Astrocyte (in vitro differentiated cells and primary cell): ENCODE measurements around the gene LAMC1. TPM values are rescaled to one million over a fixed set of nuclear protein-coding genes. Genes with fewer than 3 reads are reported as not detected.

Experiments used
- DNase-seq: peaks from one replicate; pipeline ENCODE4 v3.0.0-alpha.2; 2010; ENCODE audit warnings: low read depth
- FAIRE-seq: peaks from 2 replicates; lab custom pipeline; 2011; peaks lifted over from hg19 to GRCh38; lab: Jason Lieb, UNC
- H2AFZ ChIP-seq: 2 replicates; pipeline ENCODE4 v1.6.0; 2012; ENCODE audit warnings: low read depth, low read length, inconsistent platforms
- H3K27ac ChIP-seq: 2 replicates; pipeline ENCODE4 v1.5.1; 2011; ENCODE audit warnings: low read depth, low read length, inconsistent platforms
- H3K27me3 ChIP-seq: 2 replicates; pipeline ENCODE4 v1.6.0; 2011; ENCODE audit warnings: low read length, inconsistent platforms; ENCODE audit not compliant: insufficient read depth
- H3K36me3 ChIP-seq: 2 replicates; pipeline ENCODE4 v1.5.1; 2011; ENCODE audit warnings: low read length, inconsistent platforms; ENCODE audit not compliant: insufficient read depth
- H3K4me1 ChIP-seq: 2 replicates; pipeline ENCODE4 v1.5.1; 2011; ENCODE audit warnings: low read length, inconsistent platforms; ENCODE audit not compliant: insufficient read depth
- H3K4me2 ChIP-seq: 2 replicates; pipeline ENCODE4 v1.6.0; 2012; ENCODE audit warnings: low read length, inconsistent platforms
- H3K4me3 ChIP-seq: 2 replicates; pipeline ENCODE4 v1.5.1; 2011; ENCODE audit warnings: low read depth, mild to moderate bottlenecking, low read length, inconsistent platforms; ENCODE audit not compliant: insufficient read depth
- H3K79me2 ChIP-seq: 2 replicates; pipeline ENCODE4 v1.6.0; 2012; ENCODE audit warnings: mild to moderate bottlenecking, low read length, inconsistent platforms; ENCODE audit not compliant: insufficient read depth
- H3K9ac ChIP-seq: 2 replicates; pipeline ENCODE4 v1.6.0; 2012; ENCODE audit warnings: mild to moderate bottlenecking, low read length, inconsistent platforms
- H3K9me3 ChIP-seq: 2 replicates; pipeline ENCODE4 v1.5.1; 2012; ENCODE audit warnings: low read depth, mild to moderate bottlenecking, low read length, inconsistent platforms; ENCODE audit not compliant: insufficient read depth
- H4K20me1 ChIP-seq: 2 replicates; pipeline ENCODE4 v1.6.0; 2012; ENCODE audit warnings: low read length, inconsistent platforms; ENCODE audit not compliant: insufficient read depth
- H3K27ac Mint-ChIP-seq: one replicate; pipeline ENCODE4 v1.8.0; 2021; ENCODE audit warnings: mild to moderate bottlenecking, mixed read lengths; ENCODE audit not compliant: unreplicated experiment
- H3K27me3 Mint-ChIP-seq: one replicate; pipeline ENCODE4 v1.8.0; 2021; ENCODE audit warnings: low read depth, mixed read lengths; ENCODE audit not compliant: unreplicated experiment
- H3K36me3 Mint-ChIP-seq: one replicate; pipeline ENCODE4 v1.8.0; 2021; ENCODE audit warnings: low read depth, mixed read lengths; ENCODE audit not compliant: unreplicated experiment
- H3K4me1 Mint-ChIP-seq: one replicate; pipeline ENCODE4 v1.8.0; 2021; ENCODE audit warnings: low read depth, mixed read lengths; ENCODE audit not compliant: unreplicated experiment
- H3K4me3 Mint-ChIP-seq: one replicate; pipeline ENCODE4 v1.8.0; 2021; ENCODE audit warnings: mild to moderate bottlenecking, moderate library complexity, mixed read lengths; ENCODE audit not compliant: unreplicated experiment
- H3K9me3 Mint-ChIP-seq: one replicate; pipeline ENCODE4 v1.8.0; 2021; ENCODE audit warnings: mild to moderate bottlenecking, mixed read lengths; ENCODE audit not compliant: unreplicated experiment
- EZH2 ChIP-seq: IDR thresholded peaks from 2 replicates; pipeline ENCODE4 v1.6.1; 2012; ENCODE audit warnings: mild to moderate bottlenecking, low read length, inconsistent platforms; ENCODE audit not compliant: insufficient read depth
- total RNA-seq: library from RNA; stranded (reverse); gene quantifications from 2 replicates; pipeline ENCODE4 v1.2.1, GENCODE V29; 2021
- TF ChIP-seq, protein P1 (sequence below): IDR thresholded peaks from 2 replicates; pipeline ENCODE4 v1.5.1; 2011; ENCODE audit warnings: low read depth, mild to moderate bottlenecking, inconsistent platforms, low read length, moderate library complexity; ENCODE audit not compliant: insufficient read depth

LAMC1 gene
- total RNA-seq, 1 donor from 2014 or later: 270 TPM

DNA sequence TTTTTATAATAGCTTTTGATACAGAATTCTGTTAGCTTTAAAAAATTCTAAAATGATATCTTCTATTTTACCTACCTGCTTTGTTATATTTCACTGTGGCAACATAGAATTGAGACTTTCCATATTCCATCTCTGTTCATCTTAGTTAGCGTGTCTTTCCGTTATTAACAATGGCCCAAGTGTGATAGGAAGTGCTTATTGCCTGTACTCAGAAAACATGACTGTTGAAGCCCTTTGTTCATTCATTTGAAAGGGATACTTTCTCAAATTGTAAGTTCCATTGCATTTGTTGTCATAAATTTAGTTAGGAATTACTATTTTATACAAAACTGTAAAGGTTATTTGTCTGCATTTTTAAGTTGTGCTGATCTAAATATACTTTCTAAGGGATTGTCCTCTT lies 73.1 kb downstream of the LAMC1 start:
- Histone ChIP-seq H3K27ac (no peak overlapping the region), H3K9ac (no peak overlapping the region), H2AFZ (no peak overlapping the region), H3K9me3 (no peaks in the 10 kb centered on the region), H3K27me3 (no peaks in the 10 kb centered on the region), H3K79me2 (peaks cover 100% of the 10 kb centered on the region), H3K36me3 (peaks cover 9% of the 10 kb centered on the region), H3K4me1 (peaks cover 38% of the 10 kb centered on the region), H4K20me1 (peaks cover 97% of the 10 kb centered on the region), H3K4me2 (no peak overlapping the region), H3K4me3 (no peak overlapping the region)
- Mint-ChIP-seq H3K4me1 (peaks cover 29% of the 10 kb centered on the region), H3K9me3 (no peaks in the 10 kb centered on the region), H3K27ac (peak overlapping the region; percentile 4), H3K36me3 (no peaks in the 10 kb centered on the region), H3K27me3 (no peaks in the 10 kb centered on the region), H3K4me3 (no peak overlapping the region)
- DNase-seq (no peak), FAIRE-seq (no peak)
- TF ChIP-seq, protein P1, sequence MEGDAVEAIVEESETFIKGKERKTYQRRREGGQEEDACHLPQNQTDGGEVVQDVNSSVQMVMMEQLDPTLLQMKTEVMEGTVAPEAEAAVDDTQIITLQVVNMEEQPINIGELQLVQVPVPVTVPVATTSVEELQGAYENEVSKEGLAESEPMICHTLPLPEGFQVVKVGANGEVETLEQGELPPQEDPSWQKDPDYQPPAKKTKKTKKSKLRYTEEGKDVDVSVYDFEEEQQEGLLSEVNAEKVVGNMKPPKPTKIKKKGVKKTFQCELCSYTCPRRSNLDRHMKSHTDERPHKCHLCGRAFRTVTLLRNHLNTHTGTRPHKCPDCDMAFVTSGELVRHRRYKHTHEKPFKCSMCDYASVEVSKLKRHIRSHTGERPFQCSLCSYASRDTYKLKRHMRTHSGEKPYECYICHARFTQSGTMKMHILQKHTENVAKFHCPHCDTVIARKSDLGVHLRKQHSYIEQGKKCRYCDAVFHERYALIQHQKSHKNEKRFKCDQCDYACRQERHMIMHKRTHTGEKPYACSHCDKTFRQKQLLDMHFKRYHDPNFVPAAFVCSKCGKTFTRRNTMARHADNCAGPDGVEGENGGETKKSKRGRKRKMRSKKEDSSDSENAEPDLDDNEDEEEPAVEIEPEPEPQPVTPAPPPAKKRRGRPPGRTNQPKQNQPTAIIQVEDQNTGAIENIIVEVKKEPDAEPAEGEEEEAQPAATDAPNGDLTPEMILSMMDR: no peak
- TF ChIP-seq EZH2: no peak

DNA sequence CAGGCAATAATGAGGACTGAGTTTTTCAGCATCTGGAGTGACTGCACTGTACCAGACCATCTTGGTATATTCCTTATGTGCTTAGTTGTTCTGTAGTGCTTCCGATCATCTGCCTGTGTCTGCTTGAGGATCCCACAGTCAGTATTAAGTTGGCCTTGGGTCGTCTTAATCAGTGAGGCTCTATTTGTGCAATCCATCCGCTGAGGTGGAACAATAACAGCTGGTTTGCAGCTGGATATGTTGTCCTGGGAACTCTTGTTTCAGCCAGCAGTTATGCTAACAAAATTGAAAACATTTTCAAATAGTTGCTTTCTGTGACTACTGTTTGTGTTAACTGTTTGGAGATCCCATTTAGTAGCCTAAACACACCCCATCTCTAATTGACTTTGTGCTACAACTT lies 73.7 kb downstream of the LAMC1 start:
- Histone ChIP-seq H3K27me3 (no peaks in the 10 kb centered on the region), H4K20me1 (peaks cover 97% of the 10 kb centered on the region), H3K9me3 (no peaks in the 10 kb centered on the region), H3K79me2 (peaks cover 100% of the 10 kb centered on the region), H3K9ac (no peak overlapping the region), H3K4me3 (no peak overlapping the region), H3K4me1 (peaks cover 38% of the 10 kb centered on the region), H2AFZ (no peak overlapping the region), H3K4me2 (peak overlapping the region; percentile 26), H3K36me3 (peaks cover 9% of the 10 kb centered on the region), H3K27ac (peak overlapping the region; percentile 21)
- no peak overlapping the region for H3K27ac Mint-ChIP-seq
- no peaks in the 10 kb centered on the region for H3K9me3 Mint-ChIP-seq
- H3K27me3 Mint-ChIP-seq: no peaks in the 10 kb centered on the region
- peaks cover 1% of the 10 kb centered on the region for H3K36me3 Mint-ChIP-seq
- no peak overlapping the region for H3K4me3 Mint-ChIP-seq
- FAIRE-seq (no peak), DNase-seq (peak; percentile 53)
- peaks cover 27% of the 10 kb centered on the region for H3K4me1 Mint-ChIP-seq
- no peak for TF ChIP-seq EZH2
- TF ChIP-seq, protein P1: no peak

DNA sequence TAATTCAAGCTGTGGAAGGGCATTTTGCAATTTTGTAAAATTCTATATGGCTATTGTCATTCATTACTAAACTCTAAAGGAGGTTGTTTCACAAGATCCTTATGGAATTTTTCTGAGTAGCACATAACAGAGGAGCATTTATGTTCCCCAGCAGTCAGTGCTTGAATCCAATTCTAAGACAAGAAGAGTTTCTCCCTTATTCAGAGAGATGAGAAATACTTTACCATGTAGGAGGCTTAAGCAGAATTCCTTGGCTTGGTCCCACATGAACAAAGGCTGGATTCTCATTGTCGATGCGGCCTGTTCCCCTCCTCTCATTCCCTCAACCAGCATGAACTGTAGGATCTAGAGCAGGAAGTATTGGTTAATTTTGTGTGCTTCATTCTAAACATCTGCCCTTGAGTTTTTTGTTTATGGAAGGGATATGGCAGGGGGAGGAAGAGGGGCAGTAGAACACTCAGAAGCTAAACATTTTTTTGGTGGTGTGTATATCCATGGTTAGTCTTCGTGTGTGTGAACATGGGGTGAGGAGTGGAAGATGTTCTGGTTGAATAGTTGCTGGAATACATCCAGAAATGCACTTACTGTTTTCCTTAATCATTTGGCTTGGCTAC lies 74.3 kb downstream of the LAMC1 start:
- no peak overlapping the region for H3K4me3 Mint-ChIP-seq
- TF ChIP-seq, protein P1: no peak
- no peak for TF ChIP-seq EZH2
- peaks cover 22% of the 10 kb centered on the region for H3K4me1 Mint-ChIP-seq
- Histone ChIP-seq H2AFZ (no peak overlapping the region), H3K4me3 (no peak overlapping the region), H3K9me3 (no peaks in the 10 kb centered on the region), H4K20me1 (peaks cover 97% of the 10 kb centered on the region), H3K4me1 (peaks cover 38% of the 10 kb centered on the region), H3K27me3 (no peaks in the 10 kb centered on the region), H3K27ac (peak overlapping the region; percentile 50), H3K4me2 (peak overlapping the region; percentile 49), H3K79me2 (peaks cover 100% of the 10 kb centered on the region), H3K36me3 (peaks cover 9% of the 10 kb centered on the region), H3K9ac (peak overlapping the region; percentile 22)
- DNase-seq (peak; percentile 71), FAIRE-seq (no peak)
- no peaks in the 10 kb centered on the region for H3K27me3 Mint-ChIP-seq
- no peak overlapping the region for H3K27ac Mint-ChIP-seq
- H3K36me3 Mint-ChIP-seq: peaks cover 3% of the 10 kb centered on the region
- H3K9me3 Mint-ChIP-seq: no peaks in the 10 kb centered on the region
